GM12875 (cell line): ENCODE data around the gene ZNRF3.

ENCODE experiments used
- H3K4me3 ChIP-seq: one replicate; pipeline ENCODE4 v1.5.1; 2011; ENCODE audit warnings: low read depth, low read length, control low read depth
- CTCF ChIP-seq: IDR thresholded peaks from 2 replicates; pipeline ENCODE4 v1.5.1; 2011; ENCODE audit warnings: low read depth, mild to moderate bottlenecking, control low read depth, inconsistent platforms, low read length, moderate library complexity, borderline replicate concordance; ENCODE audit not compliant: insufficient read depth

Gene ZNRF3

DNA sequence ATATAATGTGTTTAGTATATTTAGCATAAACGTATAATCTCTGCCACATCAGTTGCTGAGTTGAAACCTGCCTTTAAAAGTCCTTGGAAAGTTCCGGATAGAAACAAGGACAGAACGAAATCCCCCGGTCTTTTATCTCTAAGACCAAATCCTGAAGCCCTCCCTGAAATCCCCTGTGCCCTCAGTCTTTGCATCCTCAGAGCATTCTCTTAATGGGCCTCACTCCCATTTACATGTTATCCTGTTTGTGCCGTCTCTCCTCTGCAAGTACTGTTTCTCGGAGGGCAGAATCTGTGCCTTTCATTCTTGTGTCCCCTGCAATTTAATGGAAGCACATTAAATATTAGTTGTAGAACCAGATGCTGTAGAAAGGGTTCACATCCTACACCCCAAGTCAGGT is 56.0 kb downstream of the ZNRF3 start:
- no peak overlapping the region for H3K4me3 ChIP-seq
- TF ChIP-seq CTCF: no peak

- no peak overlapping the region for H3K4me3 ChIP-seq
- no peak for TF ChIP-seq CTCF
Measured at GRCh38 chr22:28939932-28940331, 56.6 kb downstream of the ZNRF3 start.

- no peak overlapping the region for H3K4me3 ChIP-seq
- no peak for TF ChIP-seq CTCF
Measured at GRCh38 chr22:28940441-28940840, 57.1 kb downstream of the ZNRF3 start.

- TF ChIP-seq CTCF: no peak
- H3K4me3 ChIP-seq: no peak overlapping the region
Measured at GRCh38 chr22:28942333-28942732, 59.0 kb downstream of the ZNRF3 start.

- TF ChIP-seq CTCF: no peak
- no peak overlapping the region for H3K4me3 ChIP-seq
Measured at GRCh38 chr22:28942801-28943500, 59.6 kb downstream of the ZNRF3 start.

DNA sequence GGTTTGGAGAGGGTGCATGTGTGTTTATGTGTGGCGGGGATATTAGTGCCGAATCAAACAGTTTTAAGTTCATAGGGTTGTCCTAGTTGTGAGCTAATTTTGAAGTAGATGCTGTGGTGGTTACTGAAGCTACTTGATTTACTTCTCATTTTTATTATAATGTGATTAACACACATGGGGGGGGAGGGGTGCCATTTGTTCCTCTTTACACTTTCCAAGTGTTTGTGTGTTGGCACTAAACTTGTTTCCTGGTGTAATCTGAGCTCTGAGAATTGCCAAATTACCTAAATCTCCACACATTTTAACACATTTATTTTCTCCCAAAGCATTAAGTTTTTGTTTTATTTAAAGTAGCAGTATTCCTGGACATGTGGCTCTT is 60.1 kb downstream of the ZNRF3 start:
- H3K4me3 ChIP-seq: no peak overlapping the region
- no peak for TF ChIP-seq CTCF

GRCh38 chr22:28947125-28947524 is 63.8 kb downstream of the ZNRF3 start:
- no peak for TF ChIP-seq CTCF
- no peak overlapping the region for H3K4me3 ChIP-seq
